Right atrium auricular region (tissue), 2 donors: Measurements from ENCODE around the gene PLCL2. TPM values are rescaled to one million over a fixed set of nuclear protein-coding genes. Genes with fewer than 3 reads are reported as not detected.
A peak's percentile ranks its signal among the peaks of the same experiment; 100 is the strongest.

ENCODE experiments used
- DNase-seq: peaks from one replicate; pipeline ENCODE4 v3.0.0-alpha.2; 2019; ENCODE audit warnings: low spot score
- H3K27ac ChIP-seq, 2 donors: fragments of 200-600 bp; sonication (generic); 1 replicate in 1 of 2; 2 replicates in 1 of 2; pipeline ENCODE4 v1.5.1; 2016 to 2019
- H3K27me3 ChIP-seq, 2 donors: fragments of 200-600 bp; sonication (generic); one replicate each; pipeline versions ENCODE4 v1.5.1 to v1.6.0; 2017 to 2019
- H3K36me3 ChIP-seq: fragments of 200-600 bp; sonication (generic); one replicate; pipeline ENCODE4 v1.5.1; 2016
- H3K4me1 ChIP-seq, 2 donors: fragments of 200-600 bp; sonication (generic); one replicate each; pipeline versions ENCODE4 v1.5.1 to v1.6.0; 2017 to 2019
- H3K4me3 ChIP-seq, 2 donors: fragments of 200-600 bp; sonication (generic); 1 replicate in 1 of 2; 2 replicates in 1 of 2; pipeline ENCODE4 v1.5.1; 2017 to 2019; ENCODE audit warnings: mild to moderate bottlenecking in 1 of 2, moderate library complexity in 1 of 2
- H3K9me3 ChIP-seq, 2 donors: fragments of 200-600 bp; sonication (generic); one replicate each; pipeline ENCODE4 v1.5.1; 2019
- total RNA-seq, 2 donors: library from RNA; depleted of rRNA; stranded (reverse); fragments of >200 nt; gene quantifications; one replicate each; pipeline ENCODE4 v1.1.0, GENCODE V29; 2016
- TF ChIP-seq, protein P1 (sequence below), 2 donors: fragments of 200-600 bp; sonication (generic); IDR thresholded peaks; one replicate each; pipeline ENCODE4 v1.5.1; 2019; ENCODE audit warnings: antibody characterized with exemption in 2 of 2

PLCL2 gene
- total RNA-seq, 2 donors from 2014 or later, result 32.4 to 35.2 TPM

GRCh38 chr3:16898595-16899395 is 14.0 kb downstream of the PLCL2 start:
- Histone ChIP-seq H3K27ac (peak overlapping the region; percentile 68 to 76), H3K4me1 (peaks cover 0 to 68% of the 10 kb centered on the region in 2 donors), H3K36me3 (no peaks in the 10 kb centered on the region), H3K27me3 (no peaks in the 10 kb centered on the region), H3K4me3 (peak overlapping the region in 1 of 2 donors; percentile 0), H3K9me3 (no peaks in the 10 kb centered on the region)
- no peak for DNase-seq
- TF ChIP-seq, protein P1, sequence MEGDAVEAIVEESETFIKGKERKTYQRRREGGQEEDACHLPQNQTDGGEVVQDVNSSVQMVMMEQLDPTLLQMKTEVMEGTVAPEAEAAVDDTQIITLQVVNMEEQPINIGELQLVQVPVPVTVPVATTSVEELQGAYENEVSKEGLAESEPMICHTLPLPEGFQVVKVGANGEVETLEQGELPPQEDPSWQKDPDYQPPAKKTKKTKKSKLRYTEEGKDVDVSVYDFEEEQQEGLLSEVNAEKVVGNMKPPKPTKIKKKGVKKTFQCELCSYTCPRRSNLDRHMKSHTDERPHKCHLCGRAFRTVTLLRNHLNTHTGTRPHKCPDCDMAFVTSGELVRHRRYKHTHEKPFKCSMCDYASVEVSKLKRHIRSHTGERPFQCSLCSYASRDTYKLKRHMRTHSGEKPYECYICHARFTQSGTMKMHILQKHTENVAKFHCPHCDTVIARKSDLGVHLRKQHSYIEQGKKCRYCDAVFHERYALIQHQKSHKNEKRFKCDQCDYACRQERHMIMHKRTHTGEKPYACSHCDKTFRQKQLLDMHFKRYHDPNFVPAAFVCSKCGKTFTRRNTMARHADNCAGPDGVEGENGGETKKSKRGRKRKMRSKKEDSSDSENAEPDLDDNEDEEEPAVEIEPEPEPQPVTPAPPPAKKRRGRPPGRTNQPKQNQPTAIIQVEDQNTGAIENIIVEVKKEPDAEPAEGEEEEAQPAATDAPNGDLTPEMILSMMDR (IDR thresholded peaks at IDR 0.05), result no peak

- no peak for DNase-seq
- Histone ChIP-seq H3K27me3 (no peaks in the 10 kb centered on the region), H3K9me3 (no peaks in the 10 kb centered on the region), H3K4me3 (no peak overlapping the region), H3K27ac (peak overlapping the region; percentile 68 to 76), H3K4me1 (peaks cover 0 to 77% of the 10 kb centered on the region in 2 donors), H3K36me3 (no peaks in the 10 kb centered on the region)
- TF ChIP-seq, protein P1 (IDR thresholded peaks at IDR 0.05), result no peak
Measured at GRCh38 chr3:16899919-16900318, 15.2 kb downstream of the PLCL2 start.

DNA sequence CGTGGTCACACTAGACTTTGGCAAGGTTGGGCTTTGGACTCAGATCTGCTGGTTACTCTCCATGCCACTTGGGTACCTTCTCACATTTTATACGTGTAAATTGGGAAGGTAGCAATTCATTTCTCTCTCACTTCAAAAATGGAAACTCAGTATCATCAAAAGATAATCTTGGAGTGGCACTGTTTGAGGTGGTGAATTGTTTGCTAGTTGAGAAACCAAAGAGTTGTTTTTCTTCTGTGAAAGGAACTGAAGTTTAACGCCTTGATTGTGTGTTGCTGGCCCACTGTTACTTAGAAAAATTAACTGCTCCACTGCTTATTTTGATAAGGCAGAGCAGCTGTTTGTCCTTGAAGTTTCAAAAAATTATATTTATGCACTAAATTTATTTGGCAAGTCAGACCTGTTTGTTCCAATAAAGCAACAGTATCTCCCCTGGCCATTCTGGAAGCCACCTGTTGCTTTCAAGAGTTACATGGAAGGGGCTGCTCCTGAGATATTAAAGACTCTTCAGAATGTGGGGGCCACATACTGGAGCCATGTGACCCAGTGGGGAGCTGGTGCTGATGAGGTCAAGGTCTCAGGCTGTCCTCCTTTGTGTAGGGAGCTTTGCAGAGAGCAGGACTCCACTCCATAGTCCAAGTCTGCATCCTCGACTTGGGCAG is 16.2 kb downstream of the PLCL2 start:
- peak overlapping the region; percentile 43 to 76 for H3K27ac ChIP-seq
- H3K9me3 ChIP-seq, result no peaks in the 10 kb centered on the region
- DNase-seq, result no peak
- no peaks in the 10 kb centered on the region for H3K27me3 ChIP-seq
- no peaks in the 10 kb centered on the region for H3K36me3 ChIP-seq
- no peak overlapping the region for H3K4me3 ChIP-seq
- peaks cover 0 to 83% of the 10 kb centered on the region in 2 donors for H3K4me1 ChIP-seq
- TF ChIP-seq, protein P1 (IDR thresholded peaks at IDR 0.05), result no peak

- Histone ChIP-seq H3K27me3 (no peaks in the 10 kb centered on the region), H3K4me1 (peaks cover 0 to 83% of the 10 kb centered on the region in 2 donors), H3K36me3 (no peaks in the 10 kb centered on the region), H3K27ac (peak overlapping the region; percentile 20 to 35), H3K4me3 (no peak overlapping the region), H3K9me3 (no peaks in the 10 kb centered on the region)
- DNase-seq, result no peak
- TF ChIP-seq, protein P1 (IDR thresholded peaks at IDR 0.05), result no peak
Measured at GRCh38 chr3:16904423-16905417, 20.0 kb downstream of the PLCL2 start.

DNA sequence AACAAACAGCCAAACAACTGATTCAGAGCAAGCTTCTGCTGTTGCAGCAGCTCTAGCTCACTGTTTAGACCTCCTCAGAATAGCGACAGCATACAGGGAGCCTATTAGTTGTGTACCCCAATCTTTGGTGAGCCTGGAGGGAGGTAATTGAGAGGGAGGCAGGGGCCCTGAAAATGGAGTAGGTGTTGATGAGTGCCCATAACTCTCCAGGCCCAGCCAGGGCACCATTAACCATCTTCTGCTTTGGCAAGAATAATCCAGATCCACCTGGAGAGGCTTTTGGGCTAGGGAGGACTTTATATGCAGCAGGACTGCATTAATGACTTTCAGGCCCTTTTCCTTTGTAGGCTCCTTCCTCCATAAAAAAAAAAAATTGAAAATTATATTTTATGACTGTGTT is 20.9 kb downstream of the PLCL2 start:
- DNase-seq, result no peak
- H3K27ac ChIP-seq, result peak overlapping the region; percentile 18 to 60
- H3K4me3 ChIP-seq, result no peak overlapping the region
- H3K36me3 ChIP-seq, result no peaks in the 10 kb centered on the region
- peaks cover 0 to 84% of the 10 kb centered on the region in 2 donors for H3K4me1 ChIP-seq
- H3K27me3 ChIP-seq, result no peaks in the 10 kb centered on the region
- TF ChIP-seq, protein P1 (IDR thresholded peaks at IDR 0.05), result no peak
- no peaks in the 10 kb centered on the region for H3K9me3 ChIP-seq
